ENCODE measurements around the gene MAP1LC3C. TPM values are rescaled to one million over a fixed set of nuclear protein-coding genes. Genes with fewer than 3 reads are reported as not detected.

The MAP1LC3C gene
- total RNA-seq, 1 experiment from 2014 or later, result not detected

Other genes starting within 250 kb of the MAP1LC3C start
- gene EXO1, start 150.9 kb downstream of the MAP1LC3C start, total RNA-seq (2014; rRNA removed; shearing (Covaris generic)), result 123 and 144 TPM in 2 replicates
- not detected in 2 replicates for gene BECN2, start 41.3 kb downstream of the MAP1LC3C start, total RNA-seq (2014; rRNA removed; shearing (Covaris generic))